Tibial nerve (tissue), 4 donors: ENCODE measurements around the gene WDR72. TPM values are rescaled to one million over a fixed set of nuclear protein-coding genes. Genes with fewer than 3 reads are reported as not detected.

Experiments used
- DNase-seq, 2 donors: peaks; one replicate each; pipeline ENCODE4 v3.0.0-alpha.2; 2019; ENCODE audit warnings: low spot score in 2 of 2
- H3K27ac ChIP-seq, 4 donors: fragments of 200-600 bp; sonication (generic) in 3 of 4; one replicate each; pipeline ENCODE4 v1.5.1; 2017 to 2019; ENCODE audit warnings: mild to moderate bottlenecking in 1 of 4
- H3K27me3 ChIP-seq, 2 donors: fragments of 200-600 bp; sonication (generic) in 1 of 2; one replicate each; pipeline versions ENCODE4 v1.5.1 to v1.6.0; 2017 to 2019
- H3K36me3 ChIP-seq, 3 donors: fragments of 200-600 bp; sonication (generic); one replicate each; pipeline ENCODE4 v1.5.1; 2018 to 2019
- H3K4me1 ChIP-seq, 4 donors: fragments of 200-600 bp; sonication (generic) in 3 of 4; one replicate each; pipeline ENCODE4 v1.5.1; 2017 to 2019
- H3K4me3 ChIP-seq, 4 donors: fragments of 200-600 bp; sonication (generic) in 3 of 4; one replicate each; pipeline ENCODE4 v1.5.1; 2017 to 2019; ENCODE audit warnings: mild to moderate bottlenecking in 1 of 4, moderate library complexity in 1 of 4
- H3K9me3 ChIP-seq, 4 donors: fragments of 200-600 bp; sonication (generic) in 3 of 4; one replicate each; pipeline ENCODE4 v1.5.1; 2017 to 2019
- CTCF ChIP-seq, 5 experiments: fragments of 200-600 bp in 3 of 5; fragments of 450-650 bp in 2 of 5; sonication (generic) in 3 of 5; IDR thresholded peaks; one replicate each; pipeline ENCODE4 v1.5.1; 2016 to 2019; ENCODE audit warnings: antibody characterized with exemption in 5 of 5, mild to moderate bottlenecking in 3 of 5, moderate library complexity in 2 of 5
- EP300 ChIP-seq, 2 donors: sonication (generic); formaldehyde crosslinking; IDR thresholded peaks; one replicate each; pipeline ENCODE4 v1.6.1; 2017; ENCODE audit warnings: antibody characterized with exemption in 2 of 2, mild to moderate bottlenecking in 1 of 2
- POLR2A ChIP-seq, 2 donors: fragments of 450-650 bp; IDR thresholded peaks; one replicate each; pipeline ENCODE4 v1.6.1; 2017; ENCODE audit warnings: antibody characterized with exemption in 2 of 2, mild to moderate bottlenecking in 2 of 2, moderate library complexity in 2 of 2
- WGBS, 2 donors: methylation state at CpG; one replicate each; pipeline ENCODE4 v1.1.5; 2018; 5-methylcytosine and 5-hydroxymethylcytosine counted together
- small RNA-seq: library from RNA; depleted of rRNA; stranded (forward); fragments of <200 nt; gene quantifications from one replicate; pipeline ENCODE3, GENCODE V24; 2016
- total RNA-seq, 4 donors: library from RNA; depleted of rRNA; stranded (reverse); fragments of >200 nt; gene quantifications; one replicate each; pipeline ENCODE4 v1.1.0, GENCODE V29; 2016

Gene WDR72
- total RNA-seq, 4 donors from 2014 or later, result not detected

- TF ChIP-seq POLR2A (IDR thresholded peaks at IDR 0.05), result no peak
- no peaks in the 10 kb centered on the region for H3K4me1 ChIP-seq
- no peak for DNase-seq
- no peak overlapping the region for H3K4me3 ChIP-seq
- H3K27me3 ChIP-seq, result no peaks in the 10 kb centered on the region
- no peak overlapping the region for H3K27ac ChIP-seq
- no peaks in the 10 kb centered on the region for H3K36me3 ChIP-seq
- no peaks in the 10 kb centered on the region for H3K9me3 ChIP-seq
- WGBS, 2 donors, result 84 to 91% methylated on average over 3 of the region's 3 CpGs
Measured at GRCh38 chr15:53472210-53472609, 287.3 kb downstream of the WDR72 start.

- H3K27me3 ChIP-seq, result no peaks in the 10 kb centered on the region
- no peak overlapping the region for H3K4me3 ChIP-seq
- TF ChIP-seq POLR2A (IDR thresholded peaks at IDR 0.05) (no peak), EP300 (IDR thresholded peaks at IDR 0.05) (no peak), CTCF (IDR thresholded peaks at IDR 0.05) (no peak)
- no peaks in the 10 kb centered on the region for H3K9me3 ChIP-seq
- no peaks in the 10 kb centered on the region for H3K36me3 ChIP-seq
- no peaks in the 10 kb centered on the region for H3K4me1 ChIP-seq
- 41 to 58% methylated on average over 4 of the region's 4 CpGs for WGBS, 2 donors
- no peak for DNase-seq
- no peak overlapping the region for H3K27ac ChIP-seq
Measured at GRCh38 chr15:53470743-53471142, 288.7 kb downstream of the WDR72 start.

GRCh38 chr15:53469422-53469821 is 290.0 kb downstream of the WDR72 start:
- 86 to 95% methylated on average over 2 of the region's 2 CpGs for WGBS, 2 donors
- Histone ChIP-seq H3K9me3 (no peaks in the 10 kb centered on the region), H3K4me3 (no peak overlapping the region), H3K36me3 (no peaks in the 10 kb centered on the region), H3K4me1 (no peaks in the 10 kb centered on the region), H3K27me3 (no peaks in the 10 kb centered on the region), H3K27ac (no peak overlapping the region)
- no peak for DNase-seq
- no peak for TF ChIP-seq POLR2A (IDR thresholded peaks at IDR 0.05)
- TF ChIP-seq EP300 (IDR thresholded peaks at IDR 0.05), result no peak
- no peak for TF ChIP-seq CTCF (IDR thresholded peaks at IDR 0.05)

Small RNA genes within 50 kb of the gene (small RNA-seq; reads per million reads assigned to genes)
- not detected for gene RNU2-53P
- gene RNU6-449P, result not detected

Other genes starting within 250 kb of the WDR72 start
- under 1 TPM in 3 of 4 donors, not detected in 1; under 0.01 to 0.30 (median 0.21) TPM for gene UNC13C, start 218.8 kb upstream of the WDR72 start, total RNA-seq